Keratinocyte (primary cell): Measurements from ENCODE around the gene COTL1. TPM values are rescaled to one million over a fixed set of nuclear protein-coding genes. Genes with fewer than 3 reads are reported as not detected.
A peak's percentile ranks its signal among the peaks of the same experiment; 100 is the strongest.

Source experiments
- DNase-seq: peaks from one replicate; pipeline ENCODE4 v3.0.0-alpha.2; 2011; ENCODE audit warnings: low read depth, missing footprints, low spot score
- FAIRE-seq: peaks from 2 replicates; lab custom pipeline; 2011; peaks lifted over from hg19 to GRCh38; lab: Jason Lieb, UNC
- H2AFZ ChIP-seq: 2 replicates; pipeline ENCODE4 v1.6.0; 2012; ENCODE audit warnings: low read length, control low read depth, inconsistent platforms; ENCODE audit not compliant: control insufficient read depth
- H3K27ac ChIP-seq: 2 replicates; pipeline ENCODE4 v1.5.1; 2011; ENCODE audit warnings: low read length; ENCODE audit not compliant: control insufficient read depth, insufficient read depth
- H3K27me3 ChIP-seq: 3 replicates; pipeline ENCODE4 v1.6.0; 2011; ENCODE audit warnings: low read length; ENCODE audit not compliant: control insufficient read depth, insufficient read depth; ENCODE audit errors: extremely low read depth
- H3K36me3 ChIP-seq, 2 experiments: 2 replicates in 1 of 2; 3 replicates in 1 of 2; pipeline ENCODE4 v1.5.1; 2011; ENCODE audit warnings: low read length in 2 of 2, mild to moderate bottlenecking in 1 of 2; ENCODE audit not compliant: control insufficient read depth in 2 of 2, insufficient read depth in 2 of 2; ENCODE audit errors: extremely low read depth in 1 of 2
- H3K4me1 ChIP-seq: 3 replicates; pipeline ENCODE4 v1.5.1; 2011; ENCODE audit warnings: low read length; ENCODE audit not compliant: control insufficient read depth, insufficient read depth; ENCODE audit errors: extremely low read depth
- H3K4me2 ChIP-seq: 3 replicates; pipeline ENCODE4 v1.6.0; 2011; ENCODE audit warnings: low read depth, low read length; ENCODE audit not compliant: control insufficient read depth, insufficient read depth; ENCODE audit errors: extremely low read depth
- H3K4me3 ChIP-seq, 3 experiments: fragments of 200-600 bp in 1 of 3; sonication (generic) in 1 of 3; 2 replicates in 2 of 3; 3 replicates in 1 of 3; pipeline ENCODE4 v1.5.1; 2011 to 2016; ENCODE audit warnings: low read length in 3 of 3, mild to moderate bottlenecking in 3 of 3, control low read depth in 2 of 3, inconsistent platforms in 1 of 3, low read depth in 1 of 3, mixed read lengths in 1 of 3, mixed run types in 1 of 3, moderate library complexity in 1 of 3; ENCODE audit not compliant: control insufficient read depth in 2 of 3, insufficient read depth in 2 of 3; ENCODE audit errors: extremely low read depth in 1 of 3
- H3K79me2 ChIP-seq: 2 replicates; pipeline ENCODE4 v1.6.0; 2012; ENCODE audit warnings: low read length; ENCODE audit not compliant: control insufficient read depth, insufficient read depth
- H3K9ac ChIP-seq: 3 replicates; pipeline ENCODE4 v1.6.0; 2011; ENCODE audit warnings: low read length; ENCODE audit not compliant: control insufficient read depth, insufficient read depth; ENCODE audit errors: extremely low read depth
- H3K9me1 ChIP-seq: 3 replicates; pipeline ENCODE4 v1.6.0; 2011; ENCODE audit warnings: low read length; ENCODE audit not compliant: control insufficient read depth, insufficient read depth; ENCODE audit errors: extremely low read depth
- H3K9me3 ChIP-seq: 2 replicates; pipeline ENCODE4 v1.5.1; 2012; ENCODE audit warnings: low read depth, low read length; ENCODE audit not compliant: control insufficient read depth
- H4K20me1 ChIP-seq: 3 replicates; pipeline ENCODE4 v1.6.0; 2011; ENCODE audit warnings: low read length; ENCODE audit not compliant: control insufficient read depth, insufficient read depth; ENCODE audit errors: extremely low read depth
- EZH2 ChIP-seq: IDR thresholded peaks from one replicate; pipeline ENCODE4 v1.6.1; 2012; ENCODE audit warnings: inconsistent platforms, mild to moderate bottlenecking, low read length, moderate library complexity
- dilution Hi-C: fragments of 300-500 bp; cut with MboI; formaldehyde crosslinking; loops from one replicate; pipeline ENCODE4 v1.7.0; 2020; ENCODE audit warnings: low sequenced_read_pairs; ENCODE audit not compliant: extremely low pct_ligation_motif_present
- polyA plus RNA-seq, 5 experiments: library from polyadenylated mRNA; depleted of rRNA in 3 of 5; stranded (reverse) in 3 of 5; stranded (forward) in 1 of 5; unstranded in 1 of 5; fragments of >200 nt; gene quantifications; 1 replicate in 1 of 5; 2 replicates in 3 of 5; 3 replicates in 1 of 5; pipeline versions ENCODE4 v1.2.1 to v1.2.3, GENCODE V29; 2011 to 2012; ENCODE audit warnings: missing spikeins in 2 of 5, low read depth in 1 of 5, low replicate concordance in 1 of 5
- TF ChIP-seq, protein P1 (sequence below), 3 experiments: IDR thresholded peaks in 1 of 3; conservative IDR thresholded peaks in 1 of 3; optimal IDR thresholded peaks in 1 of 3; 2 replicates in 2 of 3; 3 replicates in 1 of 3; pipeline versions ENCODE3 to v1.5.1; 2011; ENCODE audit warnings: low read length in 3 of 3, mild to moderate bottlenecking in 3 of 3, moderate library complexity in 2 of 3, control low read depth in 1 of 3, inconsistent platforms in 1 of 3; ENCODE audit not compliant: insufficient read depth in 2 of 3; ENCODE audit errors: extremely low read depth in 1 of 3

Gene COTL1
- polyA plus RNA-seq, 1 donor (not counting 4 experiments of a cell fraction or from before 2014, with no cell fraction given), result 116 TPM

DNA sequence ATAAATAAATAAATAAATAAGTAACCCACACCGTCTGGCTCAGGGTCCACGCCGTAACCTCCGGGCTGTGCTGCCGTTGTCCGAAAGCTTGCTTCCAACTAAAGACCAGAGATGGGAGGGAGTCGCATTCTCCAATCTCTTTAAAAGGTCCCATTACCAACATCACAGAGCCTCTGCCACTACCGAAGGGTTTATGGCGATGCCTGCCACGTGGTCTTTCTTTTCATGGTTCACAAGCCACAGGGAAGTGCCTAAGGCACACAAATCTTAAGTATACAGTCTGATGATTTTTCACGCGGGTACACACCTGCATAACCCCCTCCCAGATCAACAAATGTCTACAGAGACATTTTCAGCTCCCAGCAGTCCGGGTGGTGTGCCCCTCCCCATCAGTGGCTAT, 1.4 kb downstream of the COTL1 start:
- no peak for TF ChIP-seq EZH2
- TF ChIP-seq, protein P1, sequence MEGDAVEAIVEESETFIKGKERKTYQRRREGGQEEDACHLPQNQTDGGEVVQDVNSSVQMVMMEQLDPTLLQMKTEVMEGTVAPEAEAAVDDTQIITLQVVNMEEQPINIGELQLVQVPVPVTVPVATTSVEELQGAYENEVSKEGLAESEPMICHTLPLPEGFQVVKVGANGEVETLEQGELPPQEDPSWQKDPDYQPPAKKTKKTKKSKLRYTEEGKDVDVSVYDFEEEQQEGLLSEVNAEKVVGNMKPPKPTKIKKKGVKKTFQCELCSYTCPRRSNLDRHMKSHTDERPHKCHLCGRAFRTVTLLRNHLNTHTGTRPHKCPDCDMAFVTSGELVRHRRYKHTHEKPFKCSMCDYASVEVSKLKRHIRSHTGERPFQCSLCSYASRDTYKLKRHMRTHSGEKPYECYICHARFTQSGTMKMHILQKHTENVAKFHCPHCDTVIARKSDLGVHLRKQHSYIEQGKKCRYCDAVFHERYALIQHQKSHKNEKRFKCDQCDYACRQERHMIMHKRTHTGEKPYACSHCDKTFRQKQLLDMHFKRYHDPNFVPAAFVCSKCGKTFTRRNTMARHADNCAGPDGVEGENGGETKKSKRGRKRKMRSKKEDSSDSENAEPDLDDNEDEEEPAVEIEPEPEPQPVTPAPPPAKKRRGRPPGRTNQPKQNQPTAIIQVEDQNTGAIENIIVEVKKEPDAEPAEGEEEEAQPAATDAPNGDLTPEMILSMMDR (optimal IDR thresholded peaks at IDR 0.05 in 1 of 3, IDR thresholded peaks at IDR 0.05 in 1 of 3, conservative IDR thresholded peaks at IDR 0.05 in 1 of 3; ENCODE audit: extremely low read depth in 1 of 3, insufficient read depth in 2 of 3, low read length in 3 of 3), result no peak
- Histone ChIP-seq H3K4me1 (peaks cover 21% of the 10 kb centered on the region), H2AFZ (no peak overlapping the region), H3K4me3 (peak overlapping the region; percentile 71 to 92 (median 86)), H3K9ac (peak overlapping the region; percentile 76), H3K9me1 (peaks cover 6% of the 10 kb centered on the region), H3K27me3 (no peaks in the 10 kb centered on the region), H3K4me2 (peak overlapping the region; percentile 91), H3K36me3 (peaks cover 12 to 33% of the 10 kb centered on the region in 2 experiments), H3K79me2 (peaks cover 62% of the 10 kb centered on the region), H3K27ac (peak overlapping the region; percentile 38), H3K9me3 (no peaks in the 10 kb centered on the region), H4K20me1 (peaks cover 11% of the 10 kb centered on the region)
- DNase-seq (no peak), FAIRE-seq (no peak)
- dilution Hi-C loops, result no loop called here

DNA sequence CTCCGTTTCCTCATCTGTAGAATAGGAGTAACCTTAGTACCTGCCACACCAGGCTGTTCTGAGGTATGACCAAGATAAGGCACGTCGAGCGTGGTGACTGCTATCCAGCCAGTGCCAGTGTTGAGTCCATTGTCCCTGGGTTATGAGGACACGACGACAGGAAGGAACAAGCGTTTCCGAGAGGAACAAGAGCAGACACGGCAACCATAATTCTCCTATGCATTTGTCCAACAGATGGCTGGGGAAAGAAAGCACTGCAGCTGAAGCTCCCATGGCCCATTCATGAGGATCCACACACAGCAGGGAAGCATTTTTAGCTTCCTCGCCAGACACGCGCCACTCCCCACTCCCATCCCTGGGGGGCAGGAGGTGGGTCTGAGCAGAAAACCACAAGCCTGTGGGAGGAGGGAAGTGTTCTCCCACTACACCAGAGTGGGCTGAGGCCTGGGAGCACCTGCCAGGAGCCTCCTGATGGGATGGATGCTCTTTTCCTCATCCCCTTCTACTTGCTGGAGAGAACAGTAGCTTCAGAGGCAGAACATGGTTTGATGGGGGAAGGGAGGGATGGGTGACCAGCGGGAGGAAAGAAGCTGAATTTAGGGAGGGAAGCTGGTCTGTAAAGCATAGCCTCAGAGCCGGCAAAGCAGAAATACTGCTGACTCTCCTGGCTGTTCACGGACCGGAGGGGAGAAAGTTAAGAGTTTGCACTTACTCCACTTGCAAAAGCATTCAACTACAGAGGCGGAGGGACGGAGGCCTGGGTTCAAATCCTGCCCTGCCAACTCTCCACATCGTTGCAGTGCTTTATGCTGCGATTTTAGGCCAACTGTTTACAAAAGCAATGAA, 2.7 kb downstream of the COTL1 start:
- Histone ChIP-seq H3K27me3 (no peaks in the 10 kb centered on the region), H3K4me2 (peak overlapping the region; percentile 91), H3K36me3 (peaks cover 12 to 33% of the 10 kb centered on the region in 2 experiments), H3K4me1 (peaks cover 21% of the 10 kb centered on the region), H3K4me3 (peak overlapping the region in 1 of 3 experiments; percentile 86), H3K9me3 (no peaks in the 10 kb centered on the region), H3K27ac (no peak overlapping the region), H3K79me2 (peaks cover 75% of the 10 kb centered on the region), H3K9ac (no peak overlapping the region), H4K20me1 (peaks cover 16% of the 10 kb centered on the region), H2AFZ (no peak overlapping the region), H3K9me1 (peaks cover 6% of the 10 kb centered on the region)
- DNase-seq (no peak), FAIRE-seq (no peak)
- dilution Hi-C loops, result no loop called here
- TF ChIP-seq, protein P1 (optimal IDR thresholded peaks at IDR 0.05 in 1 of 3, IDR thresholded peaks at IDR 0.05 in 1 of 3, conservative IDR thresholded peaks at IDR 0.05 in 1 of 3; ENCODE audit: extremely low read depth in 1 of 3, insufficient read depth in 2 of 3, low read length in 3 of 3), result no peak
- no peak for TF ChIP-seq EZH2
